Activated naive CD4-positive, alpha-beta T cell treated with anti-CD3 and anti-CD28 coated beads for 36 hours (primary cell): ENCODE results near the gene STK38. TPM values are rescaled to one million over a fixed set of nuclear protein-coding genes. Genes with fewer than 3 reads are reported as not detected.
"Not testable (repeated sequence)": the region's sequence is repeated elsewhere in the genome, so short reads cannot be mapped to it uniquely, and the experiment has no call there.

Source experiments
- CTCF ChIA-PET: fragments of 350-600 bp; sonication (Branson Sonifier 250); formaldehyde crosslinking; loops from one replicate; lab custom pipeline; 2021; ENCODE audit warnings: antibody characterized with exemption; lab: Charles Lee
- DNase-seq: peaks from one replicate; pipeline ENCODE4 v3.0.0-alpha.2; 2020
- H3K27ac Mint-ChIP-seq: one replicate; pipeline ENCODE4 v1.8.0; 2021; ENCODE audit warnings: mild to moderate bottlenecking, mixed read lengths
- H3K27me3 Mint-ChIP-seq: one replicate; pipeline ENCODE4 v1.8.0; 2021; ENCODE audit warnings: low read depth, mixed read lengths
- H3K36me3 Mint-ChIP-seq: one replicate; pipeline ENCODE4 v1.8.0; 2021; ENCODE audit warnings: low read depth, mixed read lengths
- H3K4me1 Mint-ChIP-seq: one replicate; pipeline ENCODE4 v1.8.0; 2021; ENCODE audit warnings: low read depth, mixed read lengths
- H3K4me3 Mint-ChIP-seq: one replicate; pipeline ENCODE4 v1.8.0; 2021; ENCODE audit warnings: mild to moderate bottlenecking, moderate library complexity, mixed read lengths
- H3K9me3 Mint-ChIP-seq: one replicate; pipeline ENCODE4 v1.8.0; 2021; ENCODE audit warnings: mixed read lengths
- intact Hi-C: fragments of 100-400 bp; cut with micrococcal nuclease; formaldehyde crosslinking; loops from one replicate; pipeline ENCODE4 v1.15.1; 2023
- total RNA-seq, 2 experiments: library from RNA; stranded (reverse); gene quantifications; one replicate each; pipeline ENCODE4 v1.2.3, GENCODE V29; 2021

STK38 gene
- total RNA-seq, 2 experiments from 2014 or later: 23.6 to 24.4 TPM

DNA sequence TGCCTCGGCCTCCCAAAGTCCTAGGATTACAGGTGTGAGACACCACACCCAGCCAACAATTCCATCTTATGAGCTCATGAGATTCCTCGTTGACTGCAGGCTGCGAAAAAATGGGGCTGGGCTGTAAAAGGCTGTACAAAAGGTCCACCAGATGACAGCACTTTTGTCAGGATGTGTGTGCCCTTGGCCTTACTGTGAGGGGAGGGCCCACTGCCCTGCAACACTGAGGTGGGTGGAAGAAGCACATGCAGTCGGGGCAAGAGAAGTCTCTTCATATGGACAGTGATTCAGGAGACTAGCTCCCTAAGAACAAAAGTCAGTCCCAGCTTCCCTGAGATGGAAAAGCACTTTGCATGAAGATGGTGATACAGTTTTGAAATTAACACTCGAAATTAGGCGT is 54.0 kb downstream of the STK38 start:
- Mint-ChIP-seq H3K27me3 (no peaks in the 10 kb centered on the region), H3K4me1 (peaks cover 24% of the 10 kb centered on the region), H3K9me3 (no peaks in the 10 kb centered on the region), H3K4me3 (no peak overlapping the region), H3K27ac (peak overlapping the region; percentile 15), H3K36me3 (peaks cover 45% of the 10 kb centered on the region)
- intact Hi-C loops: no loop called here
- no peak for DNase-seq
- CTCF ChIA-PET: no interaction called here

DNA sequence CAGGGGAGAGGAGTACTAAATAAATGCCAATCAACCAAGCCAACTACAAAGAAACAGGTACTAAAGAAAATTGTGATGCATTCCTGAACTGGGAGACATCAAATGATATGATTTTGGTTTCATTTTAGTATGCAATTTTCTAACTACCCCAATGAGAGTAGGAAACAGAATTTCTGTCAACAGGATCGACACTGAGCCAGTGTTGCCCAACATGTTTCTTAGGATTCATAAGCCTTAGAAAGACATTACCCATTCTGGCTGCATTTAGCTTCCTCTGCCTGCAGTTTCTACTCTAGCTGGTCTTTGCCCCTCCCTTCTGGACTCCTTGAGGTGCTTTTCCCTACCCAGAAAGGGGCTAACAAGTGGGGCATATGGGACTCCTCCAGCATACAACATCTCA is 54.7 kb downstream of the STK38 start:
- no peaks in the 10 kb centered on the region for H3K9me3 Mint-ChIP-seq
- CTCF ChIA-PET: no interaction called here
- peaks cover 49% of the 10 kb centered on the region for H3K36me3 Mint-ChIP-seq
- no peaks in the 10 kb centered on the region for H3K27me3 Mint-ChIP-seq
- peak overlapping the region; percentile 61 for H3K27ac Mint-ChIP-seq
- DNase-seq: no peak
- peaks cover 24% of the 10 kb centered on the region for H3K4me1 Mint-ChIP-seq
- H3K4me3 Mint-ChIP-seq: no peak overlapping the region
- intact Hi-C loops: no loop called here

DNA sequence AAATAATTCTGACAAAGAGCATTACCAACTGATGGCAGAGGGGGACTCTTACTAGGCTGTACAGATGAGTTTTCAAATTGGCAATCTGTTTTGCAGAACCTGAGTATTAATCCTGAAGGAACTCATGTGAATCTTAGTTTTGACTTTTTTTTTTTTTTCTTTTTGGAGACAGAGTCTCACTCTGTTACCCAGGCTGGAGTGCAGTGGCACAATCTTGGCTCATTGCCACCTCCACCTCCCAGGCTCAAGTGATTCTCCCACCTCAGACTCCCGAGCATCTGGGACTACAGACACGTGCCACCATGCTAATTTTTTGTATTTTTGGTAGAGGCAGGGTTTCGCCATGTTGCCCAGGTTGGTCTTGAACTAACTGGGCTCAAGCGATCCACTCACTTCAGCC is 55.2 kb downstream of the STK38 start:
- Mint-ChIP-seq H3K9me3 (no peaks in the 10 kb centered on the region), H3K4me1 (peaks cover 23% of the 10 kb centered on the region), H3K4me3 (no peak overlapping the region), H3K27me3 (no peaks in the 10 kb centered on the region), H3K27ac (peak overlapping the region; percentile 61), H3K36me3 (peaks cover 48% of the 10 kb centered on the region)
- intact Hi-C loops: no loop called here
- CTCF ChIA-PET: no interaction called here
- no peak for DNase-seq

DNA sequence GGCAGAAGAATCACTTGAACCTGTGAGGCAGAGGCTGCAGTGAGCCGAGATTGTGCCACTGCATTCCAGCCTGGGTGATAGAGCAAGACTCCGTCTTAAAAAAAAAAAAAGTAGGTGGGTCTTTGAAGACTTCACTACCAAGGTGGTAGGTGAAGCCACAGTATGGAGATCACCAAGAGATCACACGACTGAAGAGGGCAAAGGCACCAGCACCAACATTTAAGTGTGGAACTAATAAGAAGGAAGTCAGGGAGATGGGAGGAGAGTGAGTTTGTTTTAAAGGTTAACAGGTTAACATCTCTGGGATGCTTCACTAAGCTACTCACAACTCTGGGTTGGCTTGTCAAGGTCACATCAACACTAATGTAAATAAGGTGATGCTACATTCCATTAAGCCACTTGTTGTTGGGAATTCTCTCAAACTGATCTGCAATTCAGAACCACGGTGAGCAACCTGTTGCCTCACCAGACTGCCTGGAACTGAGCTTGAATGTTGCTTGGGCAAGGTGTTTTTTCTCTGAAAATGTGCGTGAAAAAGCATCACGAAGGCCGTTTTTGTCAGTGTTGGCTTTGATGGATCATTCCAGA is 55.8 kb downstream of the STK38 start:
- CTCF ChIA-PET: no interaction called here
- no peaks in the 10 kb centered on the region for H3K27me3 Mint-ChIP-seq
- H3K36me3 Mint-ChIP-seq: peaks cover 47% of the 10 kb centered on the region
- H3K27ac Mint-ChIP-seq: peak overlapping the region; percentile 14
- no peaks in the 10 kb centered on the region for H3K9me3 Mint-ChIP-seq
- intact Hi-C loops: no loop called here
- peaks cover 23% of the 10 kb centered on the region for H3K4me1 Mint-ChIP-seq
- no peak for DNase-seq
- H3K4me3 Mint-ChIP-seq: no peak overlapping the region

DNA sequence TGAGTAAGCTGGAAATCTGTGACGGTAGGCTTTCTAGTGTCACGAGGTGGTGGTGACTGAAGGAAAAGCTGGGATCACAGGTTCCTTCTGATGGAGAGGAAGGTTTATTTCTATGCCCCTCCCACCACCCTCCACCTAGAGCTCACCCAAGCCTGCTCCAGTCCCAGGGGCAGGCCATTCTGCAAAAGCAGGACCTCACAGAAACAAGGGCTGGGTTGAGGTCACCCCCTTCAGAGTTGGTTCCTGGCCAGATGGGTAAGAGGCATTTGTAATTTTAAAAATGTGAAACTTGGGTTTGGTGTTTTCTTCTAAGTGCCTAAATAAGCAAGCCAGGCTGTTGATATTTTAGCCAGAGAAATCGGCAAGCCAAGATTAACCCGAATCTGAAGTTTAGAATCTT is 57.9 kb downstream of the STK38 start:
- no peaks in the 10 kb centered on the region for H3K9me3 Mint-ChIP-seq
- no peaks in the 10 kb centered on the region for H3K27me3 Mint-ChIP-seq
- H3K36me3 Mint-ChIP-seq: peaks cover 46% of the 10 kb centered on the region
- intact Hi-C loops: no loop called here
- no peak overlapping the region for H3K4me3 Mint-ChIP-seq
- DNase-seq: no peak
- peaks cover 19% of the 10 kb centered on the region for H3K4me1 Mint-ChIP-seq
- H3K27ac Mint-ChIP-seq: no peak overlapping the region
- CTCF ChIA-PET: no interaction called here

DNA sequence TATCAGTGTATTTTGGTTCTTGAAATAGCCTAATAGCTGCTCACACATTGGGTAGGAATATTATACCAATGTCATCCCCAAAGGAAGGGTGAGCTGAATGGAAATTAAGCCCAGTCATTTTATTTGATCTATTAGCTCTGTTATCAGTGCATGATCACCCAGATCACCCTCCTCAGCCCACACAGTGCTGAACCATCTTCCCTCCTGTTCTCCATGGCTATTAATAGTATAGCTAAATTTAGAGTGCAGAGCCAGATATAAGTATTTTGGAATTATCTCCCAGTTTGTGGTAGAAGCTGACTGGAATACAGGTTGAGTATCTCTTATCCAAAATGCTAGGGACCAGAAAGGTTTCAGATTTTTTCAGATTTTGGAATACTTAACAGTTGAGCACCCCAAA is 59.1 kb downstream of the STK38 start:
- H3K36me3 Mint-ChIP-seq: peaks cover 47% of the 10 kb centered on the region
- no peak for DNase-seq

DNA sequence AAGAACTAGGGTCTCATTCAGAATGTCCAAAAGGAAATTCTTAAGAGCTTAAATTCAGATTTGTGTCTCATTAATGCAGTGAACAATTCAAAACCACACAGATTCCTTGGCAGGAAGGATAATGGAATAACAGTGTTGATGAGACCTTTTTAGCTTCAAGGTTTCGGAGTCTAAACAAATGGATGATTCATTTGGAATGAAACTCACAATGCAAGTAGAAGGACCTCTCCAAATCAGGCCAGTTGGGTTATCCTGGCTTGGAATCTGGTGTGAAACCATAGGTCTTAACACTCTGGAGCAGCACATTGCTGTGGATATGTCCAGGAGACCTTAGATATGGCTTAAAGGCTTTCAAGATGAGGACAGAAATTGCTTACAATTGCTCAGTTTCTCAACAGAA is 59.6 kb downstream of the STK38 start:
- H3K9me3 Mint-ChIP-seq: no peaks in the 10 kb centered on the region
- CTCF ChIA-PET: no interaction called here
- H3K27ac Mint-ChIP-seq: no peak overlapping the region
- peaks cover 7% of the 10 kb centered on the region for H3K4me1 Mint-ChIP-seq
- intact Hi-C loops: no loop called here
- DNase-seq: no peak
- H3K4me3 Mint-ChIP-seq: no peak overlapping the region
- H3K27me3 Mint-ChIP-seq: no peaks in the 10 kb centered on the region
- H3K36me3 Mint-ChIP-seq: peaks cover 46% of the 10 kb centered on the region

More for the DNA sequence above, 59.1 kb downstream of the STK38 start:
- intact Hi-C loops: no loop called here
- peaks cover 10% of the 10 kb centered on the region for H3K4me1 Mint-ChIP-seq
- CTCF ChIA-PET: no interaction called here
- no peak overlapping the region for H3K27ac Mint-ChIP-seq
- no peak overlapping the region for H3K4me3 Mint-ChIP-seq
- H3K27me3 Mint-ChIP-seq: no peaks in the 10 kb centered on the region
- no peaks in the 10 kb centered on the region for H3K9me3 Mint-ChIP-seq

DNA sequence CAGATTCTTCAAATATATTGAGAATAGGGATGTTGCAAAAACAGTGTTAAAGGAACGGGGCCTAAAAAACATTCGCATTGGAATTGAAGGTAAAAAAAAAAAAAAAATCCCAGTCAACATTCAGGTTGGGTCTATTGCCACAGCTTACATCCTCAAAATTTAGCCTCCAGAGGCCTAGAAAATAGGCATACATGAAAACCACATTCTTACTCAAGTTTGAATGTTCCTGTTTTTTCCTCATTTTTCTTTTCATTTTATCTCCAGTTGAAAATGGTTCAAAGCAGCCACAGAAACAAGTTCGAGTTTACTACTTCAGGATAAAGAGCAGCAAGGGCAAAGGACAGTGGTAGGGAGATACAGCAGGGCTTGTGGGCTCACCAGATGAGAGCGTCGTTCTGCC is 62.5 kb downstream of the STK38 start:
- H3K27me3 Mint-ChIP-seq: no peaks in the 10 kb centered on the region
- CTCF ChIA-PET: no interaction called here
- intact Hi-C loops: no loop called here
- H3K9me3 Mint-ChIP-seq: no peaks in the 10 kb centered on the region
- no peak overlapping the region for H3K27ac Mint-ChIP-seq
- H3K4me1 Mint-ChIP-seq: no peaks in the 10 kb centered on the region
- no peak for DNase-seq
- H3K36me3 Mint-ChIP-seq: peaks cover 51% of the 10 kb centered on the region
- no peak overlapping the region for H3K4me3 Mint-ChIP-seq

DNA sequence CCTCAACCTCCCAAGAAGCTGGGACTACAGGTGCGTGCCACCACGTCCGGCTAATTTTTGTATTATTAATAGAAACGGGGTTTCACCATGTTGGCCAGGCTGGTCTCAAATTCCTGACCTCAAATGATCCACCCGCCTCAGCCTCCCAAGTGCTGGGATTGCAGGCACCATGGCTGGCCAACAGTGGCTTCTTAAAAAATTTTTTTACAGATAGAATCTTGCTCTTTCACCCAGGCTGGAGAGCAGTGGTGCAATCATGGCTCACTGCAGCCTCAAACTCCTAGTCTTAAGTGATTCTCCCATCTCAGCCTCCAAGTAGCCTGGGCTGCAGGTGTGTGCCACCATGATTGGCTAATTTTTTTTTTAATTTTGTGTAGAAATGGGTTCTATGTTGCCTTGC is 64.0 kb downstream of the STK38 start:
- H3K27ac Mint-ChIP-seq, H3K9me3 Mint-ChIP-seq, H3K27me3 Mint-ChIP-seq, H3K4me3 Mint-ChIP-seq, DNase-seq, H3K4me1 Mint-ChIP-seq, intact Hi-C loops: not testable (repeated sequence)
- H3K36me3 Mint-ChIP-seq: peaks cover 57% of the 10 kb centered on the region
- CTCF ChIA-PET: interaction anchor here (0.6 kb wide), 1 partner anchor 224 kb away, joined by 3 read pairs; no protein-coding TSS in a partner anchor

DNA sequence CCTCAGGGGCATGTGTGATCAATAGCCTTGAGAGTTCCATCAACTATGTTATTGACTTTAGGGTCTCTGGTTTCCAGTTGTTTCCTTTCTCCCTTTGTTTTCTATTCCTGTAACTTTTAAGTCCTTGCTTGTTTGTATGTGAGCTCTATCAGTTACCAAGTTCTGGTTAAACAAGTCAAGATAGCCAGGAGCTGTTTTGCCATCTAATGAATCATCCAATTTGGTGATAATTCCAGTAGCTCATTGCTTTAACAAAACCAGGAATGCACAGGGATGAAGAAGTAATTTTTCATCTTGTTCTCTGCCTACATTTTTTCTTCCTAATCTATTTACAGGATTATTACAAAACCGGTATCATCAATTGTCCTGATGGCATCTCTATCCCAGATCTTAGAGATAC is 68.0 kb downstream of the STK38 start:
- intact Hi-C loops: no loop called here
- H3K27ac Mint-ChIP-seq: no peak overlapping the region
- peaks cover 32% of the 10 kb centered on the region for H3K36me3 Mint-ChIP-seq
- no peaks in the 10 kb centered on the region for H3K27me3 Mint-ChIP-seq
- H3K4me1 Mint-ChIP-seq: peaks cover 11% of the 10 kb centered on the region
- no peaks in the 10 kb centered on the region for H3K9me3 Mint-ChIP-seq
- CTCF ChIA-PET: interaction anchor here (1.0 to 1.3 kb wide), 2 partner anchors 16 to 34 kb away, joined by 3 read pairs; no protein-coding TSS in a partner anchor
- no peak for DNase-seq
- no peak overlapping the region for H3K4me3 Mint-ChIP-seq

DNA sequence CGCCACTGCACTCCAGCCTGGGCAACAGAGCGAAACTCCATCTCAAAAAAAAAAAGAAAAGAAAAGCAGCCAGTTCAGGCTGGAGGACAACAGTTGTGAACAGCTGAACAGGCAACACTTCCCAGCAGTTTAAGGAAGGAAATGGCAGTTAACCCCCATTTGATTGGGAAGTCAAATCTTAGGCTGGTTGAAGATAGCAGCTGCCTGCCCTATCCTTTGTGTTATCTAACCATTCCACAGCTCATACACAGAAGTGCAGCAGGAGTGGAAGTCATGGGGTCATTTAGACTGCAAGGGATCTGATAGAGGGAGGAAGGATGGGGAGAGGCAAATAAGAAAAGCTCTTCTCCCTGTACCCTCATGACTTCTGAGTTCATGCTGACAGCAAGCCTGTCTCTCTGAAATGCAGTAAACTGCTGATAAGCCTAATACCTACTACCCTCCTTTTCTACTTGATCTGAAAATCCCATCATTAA is 69.2 kb downstream of the STK38 start:
- Mint-ChIP-seq H3K27ac (peak overlapping the region; percentile 10), H3K36me3 (peaks cover 25% of the 10 kb centered on the region), H3K4me1 (peaks cover 11% of the 10 kb centered on the region), H3K27me3 (no peaks in the 10 kb centered on the region), H3K4me3 (no peak overlapping the region), H3K9me3 (no peaks in the 10 kb centered on the region)
- intact Hi-C loops: no loop called here
- no peak for DNase-seq
- CTCF ChIA-PET: interaction anchor here (0.6 to 1.3 kb wide), 3 partner anchors 17 to 304 kb away, joined by 3 read pairs; no protein-coding TSS in a partner anchor

DNA sequence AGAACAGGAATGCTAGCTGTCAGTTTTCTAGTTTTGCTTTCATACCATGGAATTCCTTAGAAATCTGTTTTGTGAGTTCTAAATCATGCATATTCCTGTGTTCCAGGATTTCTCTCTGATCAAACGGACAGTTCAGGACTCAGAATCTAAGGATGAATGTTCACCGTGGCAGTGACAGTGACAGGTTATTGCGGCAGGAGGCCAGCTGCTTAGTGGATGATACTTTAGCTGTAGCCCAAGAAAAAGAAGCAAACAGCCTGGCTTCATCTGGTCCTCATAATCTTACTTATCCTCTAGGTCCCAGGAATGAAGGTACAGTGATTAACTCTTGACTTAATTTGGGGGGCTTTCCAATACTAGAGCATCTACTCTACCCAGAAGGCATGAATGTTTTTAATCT is 77.3 kb downstream of the STK38 start:
- H3K9me3 Mint-ChIP-seq: no peaks in the 10 kb centered on the region
- peaks cover 18% of the 10 kb centered on the region for H3K36me3 Mint-ChIP-seq
- no peak for DNase-seq
- intact Hi-C loops: loop anchor here (5.0 kb wide), 1 partner anchor 47 kb away; no protein-coding TSS in a partner anchor
- peaks cover 6% of the 10 kb centered on the region for H3K4me1 Mint-ChIP-seq
- CTCF ChIA-PET: interaction anchor here (0.6 to 1.1 kb wide), 2 partner anchors 19 to 34 kb away, joined by 3 to 4 read pairs; no protein-coding TSS in a partner anchor
- H3K27me3 Mint-ChIP-seq: no peaks in the 10 kb centered on the region
- no peak overlapping the region for H3K27ac Mint-ChIP-seq
- no peak overlapping the region for H3K4me3 Mint-ChIP-seq

DNA sequence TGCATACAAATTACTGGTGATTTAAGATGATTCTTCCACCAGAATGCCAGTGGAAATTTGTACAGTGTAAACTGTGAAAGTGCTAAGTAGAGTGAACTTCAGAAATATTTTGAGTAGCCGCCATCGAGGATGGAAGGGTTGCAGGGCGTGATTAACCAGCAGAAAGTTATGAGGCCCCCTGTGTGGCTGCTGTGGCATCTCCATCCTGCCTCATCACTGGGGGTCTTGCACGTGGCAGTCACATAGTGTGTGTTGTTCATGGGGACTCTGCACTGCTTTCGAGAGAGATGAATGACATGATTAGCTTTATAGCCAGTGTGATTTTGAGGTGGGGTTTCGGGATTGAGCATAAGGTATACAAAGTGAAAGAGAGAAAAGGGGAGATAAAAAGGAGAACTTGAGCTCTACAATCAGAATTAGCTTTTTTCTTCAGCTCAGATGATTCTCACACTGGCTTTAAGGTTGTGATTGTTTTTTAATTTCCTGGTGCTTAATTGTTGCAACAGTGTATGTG is 78.1 kb downstream of the STK38 start:
- Mint-ChIP-seq H3K4me3 (no peak overlapping the region), H3K9me3 (no peaks in the 10 kb centered on the region), H3K36me3 (peaks cover 18% of the 10 kb centered on the region), H3K27me3 (no peaks in the 10 kb centered on the region), H3K27ac (no peak overlapping the region), H3K4me1 (peaks cover 11% of the 10 kb centered on the region)
- CTCF ChIA-PET: interaction anchor here (1.1 kb wide), 1 partner anchor 35 kb away, joined by 4 read pairs; no protein-coding TSS in a partner anchor
- intact Hi-C loops: no loop called here
- no peak for DNase-seq
